ENCODE data around the gene SLC5A1. TPM values are rescaled to one million over a fixed set of nuclear protein-coding genes. Genes with fewer than 3 reads are reported as not detected.

SLC5A1 gene
- polyA plus RNA-seq, 1 experiment, result not detected

GRCh38 chr22:32055069-32055468, 12.0 kb downstream of the SLC5A1 start:
- no peak for DNase-seq (ENCODE audit: low read depth)
- CTCF ChIA-PET, result no interaction called here
- Histone ChIP-seq H3K4me3 (ENCODE audit: low read depth, low read length) (no peak overlapping the region), H3K27me3 (ENCODE audit: control insufficient read depth, insufficient read depth, low read length) (peaks cover 2% of the 10 kb centered on the region; the same call in 1 of the 2 replicates), H3K36me3 (ENCODE audit: control insufficient read depth, insufficient read depth, low read length) (no peaks in the 10 kb centered on the region)
- POLR2A ChIA-PET, result no interaction called here
- TF ChIP-seq CTCF (IDR thresholded peaks at IDR 0.05; ENCODE audit: insufficient read depth, low read depth, low read length), result no peak

- CTCF ChIA-PET, result no interaction called here
Observed at GRCh38 chr22:32058656-32059260, 15.7 kb downstream of the SLC5A1 start.

DNA sequence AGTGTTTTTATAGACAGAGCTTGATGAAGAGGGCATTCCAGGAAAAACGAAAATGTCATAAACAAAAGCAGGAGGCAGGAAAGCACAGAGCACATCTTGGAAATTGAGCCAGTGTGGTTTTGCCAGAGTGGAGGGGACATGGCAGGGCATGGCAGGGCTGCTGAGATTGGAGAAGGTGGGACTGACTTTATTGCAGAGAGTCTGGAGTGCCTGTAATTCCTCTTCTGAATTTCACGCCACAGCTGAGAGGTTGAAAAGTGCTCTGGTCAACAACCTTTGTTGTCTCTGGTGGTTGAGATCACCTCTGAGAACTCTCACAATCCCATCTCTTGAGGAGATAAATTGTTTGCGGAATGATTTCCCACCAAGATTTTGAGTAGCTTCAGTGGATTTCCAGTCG, 16.4 kb downstream of the SLC5A1 start:
- H3K4me3 ChIP-seq (ENCODE audit: low read depth, low read length), result no peak overlapping the region
- no peak for DNase-seq (ENCODE audit: low read depth)
- POLR2A ChIA-PET, result no interaction called here
- H3K36me3 ChIP-seq (ENCODE audit: control insufficient read depth, insufficient read depth, low read length), result no peaks in the 10 kb centered on the region
- CTCF ChIA-PET, result no interaction called here
- peaks cover 3% of the 10 kb centered on the region; the same call in 1 of the 2 replicates for H3K27me3 ChIP-seq (ENCODE audit: control insufficient read depth, insufficient read depth, low read length)
- TF ChIP-seq CTCF (IDR thresholded peaks at IDR 0.05; ENCODE audit: insufficient read depth, low read depth, low read length), result no peak

More at GRCh38 chr22:32058656-32059260, 15.7 kb downstream of the SLC5A1 start:
- POLR2A ChIA-PET, result no interaction called here
- Histone ChIP-seq H3K27me3 (ENCODE audit: control insufficient read depth, insufficient read depth, low read length) (peaks cover 3% of the 10 kb centered on the region; the same call in 1 of the 2 replicates), H3K36me3 (ENCODE audit: control insufficient read depth, insufficient read depth, low read length) (no peaks in the 10 kb centered on the region), H3K4me3 (ENCODE audit: low read depth, low read length) (no peak overlapping the region)
- no peak for TF ChIP-seq CTCF (IDR thresholded peaks at IDR 0.05; ENCODE audit: insufficient read depth, low read depth, low read length)
- no peak for DNase-seq (ENCODE audit: low read depth)

DNA sequence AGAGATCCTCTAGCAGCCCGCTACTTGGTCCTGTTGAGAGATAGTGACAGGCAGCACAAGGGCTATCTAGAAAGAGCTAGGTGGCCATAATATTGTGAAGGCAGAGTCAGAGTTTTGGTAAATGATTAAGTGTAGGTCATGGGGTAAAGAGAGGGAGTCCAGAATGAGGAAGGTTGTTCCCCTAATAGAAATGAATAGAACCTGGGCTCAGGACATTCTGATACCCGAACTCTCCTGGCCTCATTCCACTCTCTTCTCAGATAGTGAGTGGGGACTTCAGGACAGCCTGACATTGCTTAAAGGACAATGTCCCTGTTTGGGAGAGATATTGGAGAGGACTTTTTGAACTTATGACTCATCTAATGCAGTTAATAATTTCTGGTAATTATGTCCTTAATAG, 20.6 kb downstream of the SLC5A1 start:
- POLR2A ChIA-PET, result no interaction called here
- DNase-seq (ENCODE audit: low read depth), result no peak
- CTCF ChIA-PET, result interaction anchor here (0.7 kb wide), 1 partner anchor 284 kb away, joined by 3 read pairs; no protein-coding TSS in a partner anchor
- no peak for TF ChIP-seq CTCF (IDR thresholded peaks at IDR 0.05; ENCODE audit: insufficient read depth, low read depth, low read length)
- peaks cover 5% of the 10 kb centered on the region; the same call in 1 of the 2 replicates for H3K27me3 ChIP-seq (ENCODE audit: control insufficient read depth, insufficient read depth, low read length)
- H3K4me3 ChIP-seq (ENCODE audit: low read depth, low read length), result no peak overlapping the region
- H3K36me3 ChIP-seq (ENCODE audit: control insufficient read depth, insufficient read depth, low read length), result no peaks in the 10 kb centered on the region

GRCh38 chr22:32066820-32067219, 23.8 kb downstream of the SLC5A1 start:
- Histone ChIP-seq H3K4me3 (ENCODE audit: low read depth, low read length) (no peak overlapping the region), H3K27me3 (ENCODE audit: control insufficient read depth, insufficient read depth, low read length) (0 out of 2 replicates have a peak, but pooled peaks cover 3% of the 10 kb centered on the region), H3K36me3 (ENCODE audit: control insufficient read depth, insufficient read depth, low read length) (no peaks in the 10 kb centered on the region)
- DNase-seq (ENCODE audit: low read depth), result no peak
- ChIA-PET POLR2A (no interaction called here), CTCF (no interaction called here)
- no peak for TF ChIP-seq CTCF (IDR thresholded peaks at IDR 0.05; ENCODE audit: insufficient read depth, low read depth, low read length)

All from BJ (cell line).